ENCODE results near the gene KRT24. TPM values are rescaled to one million over a fixed set of nuclear protein-coding genes. Genes with fewer than 3 reads are reported as not detected.
"Not testable (repeated sequence)": the region's sequence is repeated elsewhere in the genome, so short reads cannot be mapped to it uniquely, and the experiment has no call there.

Gene KRT24
- not detected for total RNA-seq

DNA sequence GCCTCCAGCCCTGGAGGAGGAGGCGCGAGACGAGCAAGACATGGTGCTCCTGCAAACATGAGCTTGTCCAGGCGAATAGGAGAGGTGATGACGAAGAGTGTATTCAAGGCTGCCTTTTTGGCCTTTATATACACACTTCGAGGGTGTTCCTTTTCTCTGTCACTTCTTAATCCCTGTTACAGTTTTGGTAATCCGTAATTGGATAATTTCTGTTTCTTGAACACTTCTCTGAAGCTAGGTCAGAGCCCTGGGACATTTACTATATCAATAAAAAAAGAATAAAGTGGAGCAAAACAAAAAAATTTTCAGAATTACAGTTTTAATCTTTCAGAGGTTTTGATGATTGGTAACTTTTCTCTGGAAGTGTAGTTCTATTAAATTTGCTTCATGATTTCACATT, at the start of gene KRT24:
TSS of gene KRT24 (minus strand) at position 101 of the 400 bp plus-strand sequence. CDS start at position 42, 59 bp downstream.
- Mint-ChIP-seq H3K36me3 (no peaks in the 10 kb centered on the region), H3K9me3 (no peaks in the 10 kb centered on the region), H3K27ac (no peak within 1 kb of the TSS)
- ATAC-seq: no peak
- no peak for DNase-seq (ENCODE audit: low spot score in 2 of 2)

GRCh38 chr17:40751065-40751464, 47.5 kb upstream of the KRT24 start:
- H3K36me3 Mint-ChIP-seq: no peaks in the 10 kb centered on the region
- DNase-seq (ENCODE audit: low spot score in 2 of 2) (no peak), ATAC-seq (no peak)
- H3K27ac Mint-ChIP-seq: no peak overlapping the region
- H3K9me3 Mint-ChIP-seq: no peaks in the 10 kb centered on the region

- ATAC-seq (no peak), DNase-seq (ENCODE audit: low spot score in 2 of 2) (no peak)
- H3K36me3 Mint-ChIP-seq: no peaks in the 10 kb centered on the region
- H3K27ac Mint-ChIP-seq: no peak overlapping the region
- no peaks in the 10 kb centered on the region for H3K9me3 Mint-ChIP-seq
These were observed 46.8 kb upstream of the KRT24 start for GRCh38 chr17:40750391-40750790.

DNA sequence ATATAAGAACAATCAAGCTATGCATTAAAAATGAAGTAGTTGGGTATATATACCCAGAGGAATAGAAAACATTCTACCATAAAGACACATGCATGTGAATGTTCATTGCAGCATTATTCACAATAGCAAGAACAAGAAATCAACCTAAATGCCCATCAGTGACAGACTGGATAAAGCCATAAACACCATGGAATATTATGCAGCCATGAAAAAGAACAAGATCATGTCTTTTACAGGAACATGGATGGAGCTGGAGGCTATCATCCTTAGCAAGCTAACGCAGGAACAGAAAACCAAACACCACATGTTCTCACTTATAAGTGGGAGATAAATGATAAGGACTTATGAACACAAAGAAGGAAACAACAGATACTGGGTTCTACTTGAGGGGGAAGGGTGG, 45.1 kb upstream of the KRT24 start:
- H3K9me3 Mint-ChIP-seq; H3K27ac Mint-ChIP-seq; ATAC-seq; DNase-seq (ENCODE audit: low spot score in 2 of 2); H3K36me3 Mint-ChIP-seq: not testable (repeated sequence)

- Mint-ChIP-seq H3K36me3 (no peaks in the 10 kb centered on the region), H3K27ac (no peak overlapping the region), H3K9me3 (peaks cover 0 to 3% of the 10 kb centered on the region in 2 donors)
- no peak for ATAC-seq
- no peak for DNase-seq (ENCODE audit: low spot score in 2 of 2)
These were observed 35.0 kb upstream of the KRT24 start for GRCh38 chr17:40738553-40738952.

- no peaks in the 10 kb centered on the region for H3K36me3 Mint-ChIP-seq
- ATAC-seq (no peak), DNase-seq (ENCODE audit: low spot score in 2 of 2) (no peak)
- H3K9me3 Mint-ChIP-seq: no peaks in the 10 kb centered on the region
- no peak overlapping the region for H3K27ac Mint-ChIP-seq
These were observed 31.5 kb upstream of the KRT24 start for GRCh38 chr17:40735016-40735415.

DNA sequence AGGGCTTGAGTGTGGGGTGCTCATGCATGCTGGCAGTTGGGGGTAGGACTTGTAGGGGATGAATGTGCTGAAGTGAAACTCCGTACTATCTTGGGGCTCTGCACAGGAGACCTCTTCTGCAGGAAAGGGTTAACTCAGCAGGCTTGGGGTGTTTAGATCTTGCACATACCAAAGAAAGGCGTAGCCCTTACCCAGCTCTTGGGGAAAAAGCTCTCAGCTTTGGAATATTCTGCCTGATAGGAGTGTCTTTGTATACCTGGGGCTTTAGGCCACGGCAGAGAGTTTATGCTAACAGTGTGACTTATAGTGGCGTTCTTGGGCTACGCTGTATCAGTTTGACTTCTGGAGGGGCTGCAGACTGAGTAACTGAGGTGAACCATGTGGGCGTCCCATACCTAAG, 30.5 kb upstream of the KRT24 start:
- ATAC-seq: no peak
- Mint-ChIP-seq H3K36me3 (no peaks in the 10 kb centered on the region), H3K27ac (no peak overlapping the region), H3K9me3 (no peaks in the 10 kb centered on the region)
- DNase-seq (ENCODE audit: low spot score in 2 of 2): no peak

DNA sequence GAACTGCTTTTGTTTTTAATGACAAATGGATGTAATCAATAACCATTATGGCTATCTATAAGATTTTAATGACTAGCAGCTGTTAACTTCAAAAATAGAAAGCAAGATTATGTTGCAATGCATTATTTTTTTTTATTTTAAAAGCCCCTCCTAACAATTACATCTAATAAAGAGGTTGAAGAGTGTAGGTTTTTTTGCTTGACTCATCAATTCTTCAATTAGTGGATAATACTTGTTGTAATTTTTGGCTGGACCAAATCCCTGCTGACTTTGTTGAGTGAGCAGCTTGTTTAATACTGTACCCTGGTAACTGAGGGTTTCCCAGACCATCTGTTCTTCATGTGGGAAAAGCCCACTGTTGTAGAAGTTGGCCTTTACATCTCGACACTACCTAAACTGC, 27.4 kb upstream of the KRT24 start:
- ATAC-seq: no peak
- H3K9me3 Mint-ChIP-seq: no peaks in the 10 kb centered on the region
- H3K36me3 Mint-ChIP-seq: no peaks in the 10 kb centered on the region

DNA sequence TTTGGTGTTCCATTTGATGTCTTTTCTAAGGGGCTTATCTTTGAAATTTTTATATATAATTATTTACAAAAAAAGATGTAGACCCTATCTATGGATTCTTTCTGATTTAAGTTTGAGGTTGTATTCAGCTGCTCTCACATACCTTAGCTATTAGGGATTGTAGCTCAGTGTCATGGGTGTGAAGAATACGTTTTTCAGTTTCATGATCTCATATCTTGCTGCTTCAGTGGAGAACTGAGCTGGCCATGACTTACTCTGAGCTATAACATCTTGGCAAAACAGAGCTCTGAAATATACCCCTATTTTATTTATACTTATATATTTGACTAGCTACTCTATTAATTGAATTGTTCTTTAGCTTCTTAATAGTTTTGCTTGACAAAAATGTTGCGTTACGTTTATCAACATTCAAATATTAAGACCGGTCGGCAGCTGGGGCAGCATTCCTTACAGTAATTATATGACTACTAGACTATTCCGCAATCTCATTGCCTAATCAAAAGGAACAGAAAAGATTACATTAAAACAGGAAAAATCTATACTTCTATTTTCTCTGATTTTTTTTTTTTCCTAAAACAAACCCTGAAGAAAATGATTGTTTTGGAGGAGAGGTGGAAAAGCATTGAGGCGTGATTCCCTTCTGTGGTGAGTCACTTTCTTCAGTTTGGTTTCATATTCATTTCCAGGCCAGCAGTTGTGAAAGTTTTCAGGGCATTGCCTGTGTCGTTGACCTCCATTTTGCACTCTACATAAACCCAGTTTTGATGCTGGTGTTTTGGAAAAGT, 24.1 kb upstream of the KRT24 start:
- no peak for DNase-seq (ENCODE audit: low spot score in 2 of 2)
- Mint-ChIP-seq H3K9me3 (no peaks in the 10 kb centered on the region), H3K27ac (no peak overlapping the region), H3K36me3 (no peaks in the 10 kb centered on the region)
- no peak for ATAC-seq

More for the DNA sequence above, 27.4 kb upstream of the KRT24 start:
- H3K27ac Mint-ChIP-seq: no peak overlapping the region
- DNase-seq (ENCODE audit: low spot score in 2 of 2): no peak

DNA sequence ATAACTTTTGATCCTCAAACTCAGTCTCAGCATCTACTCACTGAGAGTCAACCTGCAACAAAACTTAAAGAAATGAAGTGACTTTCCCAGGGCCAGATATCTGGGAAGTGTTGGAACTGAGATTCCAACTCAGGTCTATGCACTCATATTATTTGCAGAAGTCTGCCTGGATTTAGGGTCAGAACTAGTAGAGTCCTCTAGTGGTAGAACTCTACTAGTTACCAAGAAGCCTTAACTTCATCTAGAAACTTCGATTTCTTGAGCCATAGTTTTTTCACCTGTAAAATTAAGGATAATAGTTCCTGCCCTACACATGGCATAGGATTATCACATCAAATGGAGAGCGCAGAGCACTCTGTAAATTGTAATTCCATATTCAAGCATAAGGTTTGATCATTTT, 23.4 kb upstream of the KRT24 start:
- H3K9me3 Mint-ChIP-seq: no peaks in the 10 kb centered on the region
- H3K27ac Mint-ChIP-seq: no peak overlapping the region
- DNase-seq (ENCODE audit: low spot score in 2 of 2) (no peak), ATAC-seq (no peak)
- no peaks in the 10 kb centered on the region for H3K36me3 Mint-ChIP-seq

DNA sequence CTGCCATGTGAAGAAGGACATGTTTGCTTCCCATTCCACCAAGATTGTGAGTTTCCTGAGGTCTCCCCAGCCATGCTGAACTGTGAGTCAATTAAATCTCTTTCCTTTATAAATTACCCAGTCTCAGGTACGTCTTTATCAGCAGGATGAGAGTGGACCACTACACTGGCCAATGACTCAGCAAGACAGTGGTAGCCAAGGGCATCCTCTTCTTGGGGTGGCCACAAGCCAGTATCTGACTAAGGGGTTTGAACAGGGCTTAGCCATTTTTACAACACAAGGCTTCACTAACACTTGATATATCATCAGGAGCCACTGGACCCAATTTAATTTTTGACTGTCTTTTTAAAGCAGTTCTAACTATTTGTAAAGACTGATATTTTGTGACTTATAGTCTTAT, 21.1 kb upstream of the KRT24 start:
- Mint-ChIP-seq H3K36me3 (no peaks in the 10 kb centered on the region), H3K27ac (no peak overlapping the region), H3K9me3 (no peaks in the 10 kb centered on the region)
- no peak for ATAC-seq
- DNase-seq (ENCODE audit: low spot score in 2 of 2): no peak

GRCh38 chr17:40722241-40722640, 18.7 kb upstream of the KRT24 start:
- DNase-seq (ENCODE audit: low spot score in 2 of 2): no peak
- Mint-ChIP-seq H3K9me3 (no peaks in the 10 kb centered on the region), H3K27ac (no peak overlapping the region), H3K36me3 (no peaks in the 10 kb centered on the region)
- ATAC-seq: no peak

DNA sequence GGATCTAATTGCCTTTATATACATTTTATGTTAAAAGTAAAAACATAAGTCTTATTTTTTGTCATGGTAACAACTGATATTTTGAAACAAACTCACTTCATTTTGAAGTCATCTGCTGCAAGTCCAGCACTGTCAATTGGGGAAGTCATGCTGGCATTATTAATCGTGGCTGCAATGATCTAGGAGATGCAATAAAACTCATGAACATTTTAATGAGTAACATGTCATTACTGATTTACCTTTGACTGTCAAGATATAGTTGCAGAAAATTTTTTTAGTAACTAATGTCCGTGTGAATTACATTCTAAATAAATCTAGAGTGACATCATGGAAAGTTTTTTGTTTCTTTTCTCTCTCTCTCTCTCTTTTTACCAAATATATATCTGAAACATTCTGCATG, 17.3 kb upstream of the KRT24 start:
- ATAC-seq (no peak), DNase-seq (ENCODE audit: low spot score in 2 of 2) (no peak)
- H3K9me3 Mint-ChIP-seq: no peaks in the 10 kb centered on the region
- H3K27ac Mint-ChIP-seq: no peak overlapping the region
- no peaks in the 10 kb centered on the region for H3K36me3 Mint-ChIP-seq

DNA sequence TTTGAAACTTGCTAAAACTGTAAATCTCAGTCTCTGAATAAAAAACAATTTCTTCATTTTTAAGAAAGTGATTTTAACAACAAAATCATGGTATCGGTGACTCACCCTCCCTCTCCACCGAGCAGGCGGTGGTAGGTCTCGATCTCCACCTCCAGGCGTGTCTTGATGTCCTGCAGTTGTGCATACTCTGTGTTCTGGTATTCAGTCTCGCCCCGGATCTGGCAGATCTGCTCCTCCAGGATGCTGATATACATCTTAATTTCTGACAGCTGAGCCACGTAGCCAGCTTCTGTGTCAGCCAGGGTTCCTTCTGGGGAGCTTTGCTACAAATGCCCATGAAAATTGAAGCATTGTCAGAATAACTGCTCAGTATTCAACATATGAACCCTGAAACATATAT, 15.4 kb upstream of the KRT24 start:
- DNase-seq (ENCODE audit: low spot score in 2 of 2): no peak
- no peak overlapping the region for H3K27ac Mint-ChIP-seq

GRCh38 chr17:40717776-40718175, 14.2 kb upstream of the KRT24 start:
- H3K27ac Mint-ChIP-seq: no peak overlapping the region
- DNase-seq (ENCODE audit: low spot score in 2 of 2) (no peak), ATAC-seq (no peak)
- no peaks in the 10 kb centered on the region for H3K9me3 Mint-ChIP-seq
- H3K36me3 Mint-ChIP-seq: no peaks in the 10 kb centered on the region

More for the DNA sequence above, 15.4 kb upstream of the KRT24 start:
- no peaks in the 10 kb centered on the region for H3K36me3 Mint-ChIP-seq
- ATAC-seq: no peak
- no peaks in the 10 kb centered on the region for H3K9me3 Mint-ChIP-seq

GRCh38 chr17:40714473-40714872, 10.9 kb upstream of the KRT24 start:
- DNase-seq (ENCODE audit: low spot score in 2 of 2) (no peak), ATAC-seq (no peak)
- no peak overlapping the region for H3K27ac Mint-ChIP-seq
- H3K9me3 Mint-ChIP-seq: no peaks in the 10 kb centered on the region
- H3K36me3 Mint-ChIP-seq: no peaks in the 10 kb centered on the region

DNA sequence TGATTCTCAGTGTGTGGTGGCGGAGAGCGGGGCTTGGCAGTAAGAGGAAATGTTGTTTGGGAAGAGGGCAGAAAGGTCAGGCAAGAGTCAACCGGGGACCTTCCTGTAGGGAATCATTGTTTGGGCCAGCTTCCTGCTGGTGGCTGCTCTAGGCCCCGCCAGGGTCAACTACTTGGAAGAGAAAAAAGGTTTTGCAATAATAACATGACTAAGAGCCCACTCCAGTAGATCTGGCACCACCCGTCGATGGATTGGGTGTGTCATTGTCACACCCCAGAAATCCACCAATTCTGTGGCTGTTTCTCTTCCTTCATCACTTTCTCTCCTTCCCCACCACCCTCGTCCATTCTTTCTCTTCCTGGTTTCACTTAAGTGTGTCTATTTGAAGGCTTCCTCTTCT, 4.2 kb upstream of the KRT24 start:
- Mint-ChIP-seq H3K9me3 (no peaks in the 10 kb centered on the region), H3K36me3 (no peaks in the 10 kb centered on the region), H3K27ac (no peak overlapping the region)
- no peak for DNase-seq (ENCODE audit: low spot score in 2 of 2)
- ATAC-seq: no peak

- Mint-ChIP-seq H3K36me3 (no peaks in the 10 kb centered on the region), H3K9me3 (no peaks in the 10 kb centered on the region), H3K27ac (no peak overlapping the region)
- ATAC-seq (no peak), DNase-seq (ENCODE audit: low spot score in 2 of 2) (no peak)
These were observed 2.0 kb upstream of the KRT24 start for GRCh38 chr17:40705584-40705983.
